Peyer's patch (tissue), 4 donors: ENCODE data around the gene PBX1. TPM values are rescaled to one million over a fixed set of nuclear protein-coding genes. Genes with fewer than 3 reads are reported as not detected.
A peak's percentile ranks its signal among the peaks of the same experiment; 100 is the strongest.

Experiments used
- DNase-seq, 3 donors: peaks; one replicate each; pipeline ENCODE4 v3.0.0-alpha.2; 2017 to 2019
- H3K27ac ChIP-seq, 4 donors: fragments of 200-600 bp; sonication (generic); one replicate each; pipeline ENCODE4 v1.5.1; 2016 to 2019
- H3K27me3 ChIP-seq, 2 donors: fragments of 200-600 bp; sonication (generic); one replicate each; pipeline ENCODE4 v1.5.1; 2019
- H3K36me3 ChIP-seq, 3 donors: fragments of 200-600 bp; sonication (generic); one replicate each; pipeline ENCODE4 v1.5.1; 2016 to 2019
- H3K4me1 ChIP-seq, 4 donors: fragments of 200-600 bp; sonication (generic); one replicate each; pipeline ENCODE4 v1.5.1; 2016 to 2019
- H3K4me3 ChIP-seq, 4 donors: fragments of 200-600 bp; sonication (generic); 1 replicate in 3 of 4; 2 replicates in 1 of 4; pipeline ENCODE4 v1.5.1; 2016 to 2019; ENCODE audit warnings: mild to moderate bottlenecking in 1 of 4
- H3K9me3 ChIP-seq, 4 donors: fragments of 200-600 bp; sonication (generic); one replicate each; pipeline ENCODE4 v1.5.1; 2016 to 2019; ENCODE audit warnings: mild to moderate bottlenecking in 1 of 4
- POLR2A ChIP-seq, 2 donors: fragments of 450-650 bp; IDR thresholded peaks; one replicate each; pipeline ENCODE4 v1.5.1; 2017; ENCODE audit warnings: antibody characterized with exemption in 2 of 2, mild to moderate bottlenecking in 2 of 2, moderate library complexity in 2 of 2
- total RNA-seq, 4 donors: library from RNA; depleted of rRNA; stranded (reverse); fragments of >200 nt; gene quantifications; one replicate each; pipeline ENCODE4 v1.1.0, GENCODE V29; 2016
- TF ChIP-seq, protein P1 (sequence below), 6 experiments: fragments of 450-650 bp in 4 of 6; fragments of 200-600 bp in 2 of 6; sonication (generic) in 1 of 6; IDR thresholded peaks; one replicate each; pipeline ENCODE4 v1.5.1; 2017 to 2019; ENCODE audit warnings: antibody characterized with exemption in 6 of 6, mild to moderate bottlenecking in 3 of 6, moderate library complexity in 1 of 6

PBX1 gene
- total RNA-seq, 4 donors from 2014 or later = 20.6 to 57.5 (median 40.4) TPM

DNA sequence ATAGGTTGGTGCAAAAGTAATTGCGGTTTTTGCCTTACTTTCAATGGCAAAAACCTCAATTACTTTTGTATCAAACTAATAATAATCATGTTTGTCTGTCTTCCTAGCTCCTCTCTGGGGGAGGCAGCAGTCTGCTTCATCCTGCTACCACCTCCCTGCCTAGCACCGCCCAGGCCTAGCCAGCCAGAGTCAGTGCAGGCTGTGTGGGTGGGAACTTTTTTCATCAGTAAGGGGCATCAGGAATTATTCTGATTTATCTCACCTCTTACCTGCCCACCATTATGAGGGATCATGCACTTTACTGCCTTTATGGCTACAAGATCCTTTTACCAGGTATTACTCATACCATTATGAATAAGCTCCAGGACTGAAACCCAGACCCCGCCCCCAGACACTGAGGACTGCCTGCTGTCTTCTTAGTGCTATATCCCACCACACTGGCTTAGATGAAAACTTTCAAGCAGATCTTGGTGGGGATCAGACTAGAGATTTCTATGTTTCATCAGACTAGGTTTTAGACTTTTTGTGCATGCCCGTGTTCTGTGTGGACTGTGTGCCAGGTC is 116.4 kb downstream of the PBX1 start:
- Histone ChIP-seq H3K27ac (no peak overlapping the region), H3K4me1 (peaks cover 0 to 26% (median 1%) of the 10 kb centered on the region in 4 donors), H3K9me3 (no peaks in the 10 kb centered on the region), H3K27me3 (no peaks in the 10 kb centered on the region), H3K4me3 (no peak overlapping the region), H3K36me3 (no peaks in the 10 kb centered on the region)
- peak in 1 of 3 donors; percentile 75 for DNase-seq
- TF ChIP-seq, protein P1, sequence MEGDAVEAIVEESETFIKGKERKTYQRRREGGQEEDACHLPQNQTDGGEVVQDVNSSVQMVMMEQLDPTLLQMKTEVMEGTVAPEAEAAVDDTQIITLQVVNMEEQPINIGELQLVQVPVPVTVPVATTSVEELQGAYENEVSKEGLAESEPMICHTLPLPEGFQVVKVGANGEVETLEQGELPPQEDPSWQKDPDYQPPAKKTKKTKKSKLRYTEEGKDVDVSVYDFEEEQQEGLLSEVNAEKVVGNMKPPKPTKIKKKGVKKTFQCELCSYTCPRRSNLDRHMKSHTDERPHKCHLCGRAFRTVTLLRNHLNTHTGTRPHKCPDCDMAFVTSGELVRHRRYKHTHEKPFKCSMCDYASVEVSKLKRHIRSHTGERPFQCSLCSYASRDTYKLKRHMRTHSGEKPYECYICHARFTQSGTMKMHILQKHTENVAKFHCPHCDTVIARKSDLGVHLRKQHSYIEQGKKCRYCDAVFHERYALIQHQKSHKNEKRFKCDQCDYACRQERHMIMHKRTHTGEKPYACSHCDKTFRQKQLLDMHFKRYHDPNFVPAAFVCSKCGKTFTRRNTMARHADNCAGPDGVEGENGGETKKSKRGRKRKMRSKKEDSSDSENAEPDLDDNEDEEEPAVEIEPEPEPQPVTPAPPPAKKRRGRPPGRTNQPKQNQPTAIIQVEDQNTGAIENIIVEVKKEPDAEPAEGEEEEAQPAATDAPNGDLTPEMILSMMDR (IDR thresholded peaks at IDR 0.05) = no peak
- TF ChIP-seq POLR2A (IDR thresholded peaks at IDR 0.05) = no peak

DNA sequence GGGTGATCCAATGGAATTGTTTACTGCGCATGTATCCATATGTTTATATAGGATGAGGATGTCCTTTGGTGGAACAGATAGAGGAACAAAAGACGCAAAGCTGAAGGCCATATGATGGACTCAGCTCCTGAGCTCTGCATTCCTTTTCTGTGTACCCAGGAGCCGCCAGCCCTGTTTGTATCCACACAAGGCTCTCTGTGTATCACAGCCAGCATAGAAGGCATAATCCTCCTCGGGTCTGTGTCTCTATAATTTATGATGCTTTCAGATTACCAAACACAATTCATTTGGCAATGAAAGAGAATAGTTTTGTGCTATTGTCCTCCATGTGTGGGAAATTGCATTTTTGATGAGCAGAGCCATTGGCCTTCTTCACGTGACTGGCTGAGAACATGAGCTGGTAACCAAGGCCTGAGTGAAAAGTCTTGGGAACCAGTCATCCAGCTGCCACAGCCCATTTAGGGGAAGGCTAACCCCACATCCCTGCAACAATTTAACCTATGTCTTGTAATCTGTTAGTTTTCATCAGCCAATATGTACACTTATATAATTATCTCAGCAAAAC is 119.2 kb downstream of the PBX1 start:
- peaks cover 0 to 15% (median 1%) of the 10 kb centered on the region in 4 donors for H3K4me1 ChIP-seq

DNA sequence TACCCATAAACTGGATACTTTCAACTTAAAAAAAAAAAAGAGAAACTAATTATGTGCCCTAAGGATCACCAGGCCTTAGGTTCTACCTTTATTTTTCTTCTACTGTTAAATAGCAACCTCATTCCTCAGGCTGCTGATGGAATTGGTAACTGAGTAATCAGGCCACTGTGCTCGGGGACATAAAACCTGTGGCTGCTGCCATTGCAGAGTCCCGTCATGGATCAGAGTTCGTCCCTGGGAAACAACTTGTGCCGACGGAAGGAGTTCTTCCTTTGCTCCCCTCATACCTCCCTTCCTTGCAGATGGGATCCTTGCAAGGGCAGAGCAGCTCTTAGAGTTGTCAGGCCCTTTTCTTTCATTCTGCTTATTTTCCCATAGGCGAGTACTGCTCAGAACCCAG is 123.6 kb downstream of the PBX1 start:
- H3K9me3 ChIP-seq = no peaks in the 10 kb centered on the region
- H3K36me3 ChIP-seq = no peaks in the 10 kb centered on the region
- peak overlapping the region in 2 of 4 donors; percentile 51 to 66 for H3K27ac ChIP-seq
- peak in 2 of 3 donors; percentile 65 to 68 for DNase-seq
- no peaks in the 10 kb centered on the region for H3K27me3 ChIP-seq
- no peak overlapping the region for H3K4me3 ChIP-seq
- H3K4me1 ChIP-seq = peaks cover 0 to 35% (median 2%) of the 10 kb centered on the region in 4 donors
- TF ChIP-seq, protein P1 (IDR thresholded peaks at IDR 0.05) = no peak
- TF ChIP-seq POLR2A (IDR thresholded peaks at IDR 0.05) = no peak

More for the DNA sequence above, 119.2 kb downstream of the PBX1 start:
- Histone ChIP-seq H3K36me3 (no peaks in the 10 kb centered on the region), H3K9me3 (no peaks in the 10 kb centered on the region), H3K4me3 (no peak overlapping the region), H3K27me3 (no peaks in the 10 kb centered on the region), H3K27ac (no peak overlapping the region)
- TF ChIP-seq POLR2A (IDR thresholded peaks at IDR 0.05) = no peak
- TF ChIP-seq, protein P1 (IDR thresholded peaks at IDR 0.05) = no peak
- no peak for DNase-seq

DNA sequence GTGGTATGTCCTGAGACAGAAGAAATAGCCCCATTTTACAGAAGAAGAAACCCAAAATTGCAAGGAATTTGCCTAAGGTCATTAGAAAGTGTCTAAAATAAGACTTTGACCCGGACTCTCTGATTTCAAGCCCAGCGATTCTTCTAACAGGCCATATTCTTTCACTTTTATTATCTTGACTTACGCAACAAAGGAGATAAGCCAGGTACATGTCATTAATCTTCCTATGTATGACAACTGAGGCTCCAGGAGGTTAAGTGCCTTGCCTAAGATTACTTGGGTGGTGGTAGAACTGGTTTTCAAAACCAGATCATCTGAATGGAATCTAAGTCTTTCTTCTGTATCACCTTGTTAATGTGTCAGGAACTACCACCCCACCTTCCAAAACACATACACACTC is 124.3 kb downstream of the PBX1 start:
- DNase-seq = no peak
- no peaks in the 10 kb centered on the region for H3K36me3 ChIP-seq
- H3K9me3 ChIP-seq = no peaks in the 10 kb centered on the region
- peak overlapping the region in 2 of 4 donors; percentile 51 to 66 for H3K27ac ChIP-seq
- H3K4me1 ChIP-seq = peaks cover 0 to 35% (median 2%) of the 10 kb centered on the region in 4 donors
- no peak for TF ChIP-seq POLR2A (IDR thresholded peaks at IDR 0.05)
- TF ChIP-seq, protein P1 (IDR thresholded peaks at IDR 0.05) = no peak
- H3K27me3 ChIP-seq = no peaks in the 10 kb centered on the region
- no peak overlapping the region for H3K4me3 ChIP-seq

DNA sequence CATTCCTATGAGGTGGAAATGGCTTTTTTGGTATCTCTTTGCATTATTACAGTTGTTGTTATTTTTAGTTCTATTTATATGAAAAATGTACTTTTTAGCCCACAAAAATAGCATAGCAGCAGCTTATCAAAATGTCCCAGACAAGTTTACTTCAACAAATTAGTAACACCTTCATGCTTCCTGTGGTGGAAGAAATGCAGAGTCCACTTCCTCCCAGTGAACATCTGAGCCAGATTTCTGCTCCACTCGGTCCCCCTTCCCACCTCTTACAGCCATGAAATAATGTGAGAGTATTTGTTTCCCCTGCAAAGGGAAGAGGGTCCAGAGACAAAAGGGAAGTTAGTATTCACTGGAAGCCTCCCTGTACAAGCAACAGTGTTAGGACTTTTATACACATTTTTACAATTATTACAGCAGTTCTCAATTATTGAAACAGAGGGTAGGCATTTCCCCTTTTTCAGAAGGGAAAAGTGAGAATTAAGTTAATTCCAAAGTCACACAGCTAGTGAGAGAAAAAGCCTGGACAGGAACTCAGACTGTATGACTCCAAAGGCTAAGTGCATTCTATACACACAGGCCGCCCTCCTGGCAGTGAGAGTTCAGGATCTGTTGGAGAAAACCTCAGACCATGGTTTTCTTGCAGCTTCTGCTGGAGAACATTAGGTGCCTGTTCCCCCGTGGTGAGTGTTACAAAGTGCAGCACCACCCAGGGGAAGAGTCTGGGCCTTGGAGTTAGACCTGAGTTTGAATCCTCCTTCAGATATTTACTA is 126.5 kb downstream of the PBX1 start:
- peaks cover 0 to 35% (median 2%) of the 10 kb centered on the region in 4 donors for H3K4me1 ChIP-seq

More for the DNA sequence above, 126.5 kb downstream of the PBX1 start:
- Histone ChIP-seq H3K27ac (no peak overlapping the region), H3K27me3 (no peaks in the 10 kb centered on the region), H3K9me3 (no peaks in the 10 kb centered on the region), H3K4me3 (no peak overlapping the region), H3K36me3 (no peaks in the 10 kb centered on the region)
- TF ChIP-seq, protein P1 (IDR thresholded peaks at IDR 0.05) = peak in 1 of 6 experiments; percentile 9
- no peak for TF ChIP-seq POLR2A (IDR thresholded peaks at IDR 0.05)
- DNase-seq = no peak
